ENCODE measurements around the gene TMEM79. TPM values are rescaled to one million over a fixed set of nuclear protein-coding genes. Genes with fewer than 3 reads are reported as not detected.
"Not testable (repeated sequence)": the region's sequence is repeated elsewhere in the genome, so short reads cannot be mapped to it uniquely, and the experiment has no call there.

TMEM79 gene
- polyA plus RNA-seq, 1 donor (not counting 4 experiments of a cell fraction or from before 2014, with no cell fraction given) = 14.2 TPM

- no peaks in the 10 kb centered on the region for H3K9me1 ChIP-seq (ENCODE audit: control insufficient read depth, extremely low read depth, insufficient read depth, low read length)
- no peak overlapping the region for H3K4me3 ChIP-seq (ENCODE audit: control insufficient read depth in 2 of 3, extremely low read depth in 1 of 3, insufficient read depth in 2 of 3, low read depth in 1 of 3, low read length in 3 of 3)
- no peak overlapping the region for H3K4me2 ChIP-seq (ENCODE audit: control insufficient read depth, extremely low read depth, insufficient read depth, low read depth, low read length)
- FAIRE-seq = no peak
- no peaks in the 10 kb centered on the region for H3K27me3 ChIP-seq (ENCODE audit: control insufficient read depth, extremely low read depth, insufficient read depth, low read length)
- H4K20me1 ChIP-seq (ENCODE audit: control insufficient read depth, extremely low read depth, insufficient read depth, low read length) = peaks cover 3% of the 10 kb centered on the region
- H3K27ac ChIP-seq (ENCODE audit: control insufficient read depth, insufficient read depth, low read length) = no peak overlapping the region
- no peak overlapping the region for H3K9ac ChIP-seq (ENCODE audit: control insufficient read depth, extremely low read depth, insufficient read depth, low read length)
- peaks cover 12% of the 10 kb centered on the region for H3K79me2 ChIP-seq (ENCODE audit: control insufficient read depth, insufficient read depth, low read length)
- no peak overlapping the region for H2AFZ ChIP-seq (ENCODE audit: control insufficient read depth, low read length)
- H3K4me1 ChIP-seq (ENCODE audit: control insufficient read depth, extremely low read depth, insufficient read depth, low read length) = no peaks in the 10 kb centered on the region
- dilution Hi-C loops (cut with MboI; ENCODE audit: extremely low pct_ligation_motif_present, low sequenced_read_pairs) = no loop called here
- no peaks in the 10 kb centered on the region for H3K9me3 ChIP-seq (ENCODE audit: control insufficient read depth, low read depth, low read length)
- peaks cover 34% of the 10 kb centered on the region in 2 experiments for H3K36me3 ChIP-seq (ENCODE audit: control insufficient read depth in 2 of 2, extremely low read depth in 1 of 2, insufficient read depth in 2 of 2, low read length in 2 of 2)
- TF ChIP-seq CTCF (optimal IDR thresholded peaks at IDR 0.05 in 1 of 3, IDR thresholded peaks at IDR 0.05 in 1 of 3, conservative IDR thresholded peaks at IDR 0.05 in 1 of 3; ENCODE audit: extremely low read depth in 1 of 3, insufficient read depth in 2 of 3, low read length in 3 of 3) = peak in 2 of 3 experiments; percentile 18 to 42
- no peak for TF ChIP-seq EZH2 (IDR thresholded peaks at IDR 0.05; ENCODE audit: low read length)
- DNase-seq (ENCODE audit: low read depth, low spot score) = no peak
Measured at GRCh38 chr1:156319664-156320063, 35.5 kb downstream of the TMEM79 start.

- H2AFZ ChIP-seq (ENCODE audit: control insufficient read depth, low read length) = no peak overlapping the region
- H3K4me3 ChIP-seq (ENCODE audit: control insufficient read depth in 2 of 3, extremely low read depth in 1 of 3, insufficient read depth in 2 of 3, low read depth in 1 of 3, low read length in 3 of 3) = no peak overlapping the region
- TF ChIP-seq CTCF (optimal IDR thresholded peaks at IDR 0.05 in 1 of 3, IDR thresholded peaks at IDR 0.05 in 1 of 3, conservative IDR thresholded peaks at IDR 0.05 in 1 of 3; ENCODE audit: extremely low read depth in 1 of 3, insufficient read depth in 2 of 3, low read length in 3 of 3) (no peak), EZH2 (IDR thresholded peaks at IDR 0.05; ENCODE audit: low read length) (no peak)
- no peaks in the 10 kb centered on the region for H3K4me1 ChIP-seq (ENCODE audit: control insufficient read depth, extremely low read depth, insufficient read depth, low read length)
- no peak overlapping the region for H3K9ac ChIP-seq (ENCODE audit: control insufficient read depth, extremely low read depth, insufficient read depth, low read length)
- no peaks in the 10 kb centered on the region for H3K9me1 ChIP-seq (ENCODE audit: control insufficient read depth, extremely low read depth, insufficient read depth, low read length)
- FAIRE-seq = no peak
- peaks cover 14% of the 10 kb centered on the region for H3K79me2 ChIP-seq (ENCODE audit: control insufficient read depth, insufficient read depth, low read length)
- H3K9me3 ChIP-seq (ENCODE audit: control insufficient read depth, low read depth, low read length) = no peaks in the 10 kb centered on the region
- H3K4me2 ChIP-seq (ENCODE audit: control insufficient read depth, extremely low read depth, insufficient read depth, low read depth, low read length) = no peak overlapping the region
- H3K27ac ChIP-seq (ENCODE audit: control insufficient read depth, insufficient read depth, low read length) = no peak overlapping the region
- dilution Hi-C loops (cut with MboI; ENCODE audit: extremely low pct_ligation_motif_present, low sequenced_read_pairs) = no loop called here
- H3K27me3 ChIP-seq (ENCODE audit: control insufficient read depth, extremely low read depth, insufficient read depth, low read length) = no peaks in the 10 kb centered on the region
- DNase-seq (ENCODE audit: low read depth, low spot score) = no peak
- peaks cover 3% of the 10 kb centered on the region for H4K20me1 ChIP-seq (ENCODE audit: control insufficient read depth, extremely low read depth, insufficient read depth, low read length)
- peaks cover 36 to 38% of the 10 kb centered on the region in 2 experiments for H3K36me3 ChIP-seq (ENCODE audit: control insufficient read depth in 2 of 2, extremely low read depth in 1 of 2, insufficient read depth in 2 of 2, low read length in 2 of 2)
Measured at GRCh38 chr1:156320560-156320959, 36.4 kb downstream of the TMEM79 start.

GRCh38 chr1:156323179-156323578 lies 39.1 kb downstream of the TMEM79 start:
- DNase-seq (ENCODE audit: low read depth, low spot score) = not testable (repeated sequence)

More at GRCh38 chr1:156323179-156323578, 39.1 kb downstream of the TMEM79 start:
- H3K4me1 ChIP-seq (ENCODE audit: control insufficient read depth, extremely low read depth, insufficient read depth, low read length); H3K9me3 ChIP-seq (ENCODE audit: control insufficient read depth, low read depth, low read length); H4K20me1 ChIP-seq (ENCODE audit: control insufficient read depth, extremely low read depth, insufficient read depth, low read length); H3K27me3 ChIP-seq (ENCODE audit: control insufficient read depth, extremely low read depth, insufficient read depth, low read length); dilution Hi-C loops (cut with MboI; ENCODE audit: extremely low pct_ligation_motif_present, low sequenced_read_pairs); H3K9me1 ChIP-seq (ENCODE audit: control insufficient read depth, extremely low read depth, insufficient read depth, low read length); H3K4me2 ChIP-seq (ENCODE audit: control insufficient read depth, extremely low read depth, insufficient read depth, low read depth, low read length); H3K27ac ChIP-seq (ENCODE audit: control insufficient read depth, insufficient read depth, low read length); H3K4me3 ChIP-seq (ENCODE audit: control insufficient read depth in 2 of 3, extremely low read depth in 1 of 3, insufficient read depth in 2 of 3, low read depth in 1 of 3, low read length in 3 of 3); H3K9ac ChIP-seq (ENCODE audit: control insufficient read depth, extremely low read depth, insufficient read depth, low read length); H2AFZ ChIP-seq (ENCODE audit: control insufficient read depth, low read length); FAIRE-seq: not testable (repeated sequence)
- H3K36me3 ChIP-seq (ENCODE audit: control insufficient read depth in 2 of 2, extremely low read depth in 1 of 2, insufficient read depth in 2 of 2, low read length in 2 of 2) = peaks cover 28 to 37% of the 10 kb centered on the region in 2 experiments
- peaks cover 15% of the 10 kb centered on the region for H3K79me2 ChIP-seq (ENCODE audit: control insufficient read depth, insufficient read depth, low read length)

Measured in keratinocyte (primary cell).